GM18520 (cell line): ENCODE measurements around the gene GALNT18.

ENCODE experiments used
- ATAC-seq: cut with Tn5 transposase; IDR thresholded peaks from one replicate; pipeline ENCODE4 v1.9.1; 2021; ENCODE audit not compliant: unreplicated experiment

Gene GALNT18

GRCh38 chr11:11588891-11589290 is 32.9 kb downstream of the GALNT18 start:
- ATAC-seq: no peak

- no peak for ATAC-seq
These were observed 33.6 kb downstream of the GALNT18 start for GRCh38 chr11:11588243-11588642.

GRCh38 chr11:11587122-11587521 is 34.7 kb downstream of the GALNT18 start:
- no peak for ATAC-seq

- ATAC-seq: no peak
These were observed 35.3 kb downstream of the GALNT18 start for GRCh38 chr11:11586465-11586864.

- no peak for ATAC-seq
These were observed 36.9 kb downstream of the GALNT18 start for GRCh38 chr11:11584937-11585336.

- ATAC-seq: no peak
These were observed 37.3 kb downstream of the GALNT18 start for GRCh38 chr11:11584530-11584810.

GRCh38 chr11:11583801-11584529 is 37.8 kb downstream of the GALNT18 start:
- no peak for ATAC-seq

GRCh38 chr11:11582011-11582701 is 39.6 kb downstream of the GALNT18 start:
- ATAC-seq: no peak

GRCh38 chr11:11581481-11581880 is 40.3 kb downstream of the GALNT18 start:
- ATAC-seq: no peak

- ATAC-seq: no peak
These were observed 40.9 kb downstream of the GALNT18 start for GRCh38 chr11:11580841-11581411.

GRCh38 chr11:11580012-11580411 is 41.8 kb downstream of the GALNT18 start:
- ATAC-seq: no peak

- ATAC-seq: no peak
These were observed 42.5 kb downstream of the GALNT18 start for GRCh38 chr11:11579012-11579988.

- no peak for ATAC-seq
These were observed 43.6 kb downstream of the GALNT18 start for GRCh38 chr11:11577932-11578911.

GRCh38 chr11:11577251-11577855 is 44.5 kb downstream of the GALNT18 start:
- ATAC-seq: no peak

- ATAC-seq: no peak
These were observed 47.2 kb downstream of the GALNT18 start for GRCh38 chr11:11574373-11575287.

GRCh38 chr11:11572386-11572785 is 49.4 kb downstream of the GALNT18 start:
- ATAC-seq: no peak

GRCh38 chr11:11571893-11572292 is 49.9 kb downstream of the GALNT18 start:
- ATAC-seq: no peak

GRCh38 chr11:11570823-11571222 is 51.0 kb downstream of the GALNT18 start:
- no peak for ATAC-seq
